PFSK-1 (cell line): ENCODE data around the gene TMED4.

Experiments
- FOXP2 ChIP-seq: optimal IDR thresholded peaks from 2 replicates; pipeline ENCODE3; 2011; ENCODE audit warnings: borderline replicate concordance, control low read depth, inconsistent platforms; ENCODE audit not compliant: insufficient read depth; ENCODE audit errors: extremely low read length, extremely low read depth
- POLR2AphosphoS5 ChIP-seq: IDR thresholded peaks from 2 replicates; pipeline ENCODE4 v1.6.1; 2012; ENCODE audit warnings: low read depth, mild to moderate bottlenecking, control low read depth, low read length, moderate library complexity
- REST ChIP-seq, 2 experiments: IDR thresholded peaks; 2 replicates each; pipeline versions ENCODE4 v1.6.1 to v1.8.0; 2011 to 2012; ENCODE audit warnings: low read depth in 2 of 2, low read length in 2 of 2, control low read depth in 1 of 2, inconsistent platforms in 1 of 2, mild to moderate bottlenecking in 1 of 2, moderate library complexity in 1 of 2; ENCODE audit not compliant: insufficient read depth in 1 of 2
- SIN3A ChIP-seq: IDR thresholded peaks from 2 replicates; pipeline ENCODE4 v1.6.1; 2012; ENCODE audit warnings: mild to moderate bottlenecking, low read length, moderate library complexity, borderline replicate concordance; ENCODE audit not compliant: insufficient read depth
- TAF1 ChIP-seq: IDR thresholded peaks from 2 replicates; pipeline ENCODE4 v1.6.1; 2012; ENCODE audit warnings: low read length, control low read depth, borderline replicate concordance; ENCODE audit not compliant: insufficient read depth

DNA sequence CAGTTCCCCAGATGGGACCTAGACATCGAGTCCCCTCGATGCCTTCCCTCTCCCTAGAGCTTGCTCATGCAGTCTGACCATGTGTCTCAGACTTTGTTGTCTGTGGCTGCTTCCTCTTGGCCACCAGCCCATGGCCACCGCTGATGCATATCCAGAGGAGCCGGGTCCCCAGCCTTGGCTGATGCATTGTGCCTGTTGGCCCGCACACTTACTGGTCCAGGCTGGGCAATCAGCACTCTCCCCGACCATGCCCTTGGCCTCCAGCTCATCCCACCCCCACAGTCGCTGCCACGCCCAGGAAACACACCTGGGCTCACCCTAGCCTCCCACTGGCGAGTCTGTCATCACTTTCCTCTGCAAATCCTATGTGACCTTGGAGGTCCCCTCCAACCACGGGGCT lies 51.0 kb downstream of the TMED4 start:
- TF ChIP-seq POLR2AphosphoS5 (no peak), TAF1 (no peak), REST (IDR thresholded peaks at IDR 0.05; ENCODE audit: insufficient read depth in 1 of 2, low read depth in 2 of 2, low read length in 2 of 2) (no peak), SIN3A (no peak), FOXP2 (no peak)
